NCI-H748 (cell line): ENCODE measurements around the gene ABHD12.
"Not testable (repeated sequence)": the region's sequence is repeated elsewhere in the genome, so short reads cannot be mapped to it uniquely, and the experiment has no call there.

Experiments
- DNase-seq: peaks from one replicate; lab custom pipeline; 2025; ENCODE audit not compliant: unreplicated experiment; lab: John Stamatoyannopoulos, UW

The ABHD12 gene

DNA sequence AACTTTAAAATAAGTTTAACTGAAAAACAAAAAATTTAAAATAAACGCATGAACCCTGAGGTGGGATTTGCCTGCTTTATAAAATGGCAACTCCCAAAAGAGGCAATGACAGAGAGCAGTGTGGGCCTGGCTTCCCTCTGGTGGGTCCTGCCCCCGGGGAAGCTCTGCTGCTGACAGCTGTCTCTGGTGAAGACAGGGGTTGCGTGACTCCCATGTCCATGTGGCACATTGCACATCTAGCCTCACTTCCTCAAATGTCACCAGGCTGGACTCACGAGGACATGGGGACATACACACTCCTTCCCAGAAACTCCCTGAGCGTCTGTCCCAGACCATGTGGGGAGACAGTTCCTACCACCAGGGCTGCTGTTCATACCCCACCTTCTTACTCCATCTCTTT, 66.2 kb downstream of the ABHD12 start:
- no peak for DNase-seq

DNA sequence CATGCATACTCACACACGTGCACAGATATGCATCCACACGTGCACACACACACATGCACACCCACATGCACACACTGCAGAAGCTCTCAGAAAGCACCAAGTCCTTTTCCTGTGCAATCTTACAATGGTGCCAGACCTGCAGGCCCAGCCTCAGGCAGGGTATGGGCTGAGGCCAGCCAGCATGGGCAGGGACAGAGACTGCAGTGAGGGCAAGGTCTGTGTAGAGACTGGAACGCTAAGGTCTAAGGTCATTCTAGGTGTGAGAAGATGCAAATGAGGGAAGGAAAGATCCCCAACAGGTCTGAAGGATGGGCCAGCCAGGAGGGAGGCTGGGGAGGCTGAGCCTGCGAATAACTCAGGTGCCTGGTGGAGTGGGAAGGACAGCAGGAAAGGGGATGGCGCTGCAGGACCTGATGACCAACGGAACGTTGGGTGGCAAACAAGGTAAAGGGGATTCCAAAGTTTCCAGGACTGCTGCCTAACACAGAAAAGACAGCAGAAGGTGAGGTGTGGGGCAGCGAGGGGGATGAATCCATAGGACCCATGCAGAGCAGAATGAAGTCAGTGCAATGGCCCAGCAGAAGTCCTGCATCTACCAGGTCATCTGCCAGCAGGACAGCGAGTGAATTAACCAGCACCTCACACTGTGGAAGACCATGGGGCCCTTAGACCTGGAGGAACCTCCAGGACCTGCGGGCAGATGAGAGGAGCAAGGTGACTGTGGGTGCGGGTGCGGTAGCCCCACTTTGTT, 67.0 kb downstream of the ABHD12 start:
- no peak for DNase-seq

DNA sequence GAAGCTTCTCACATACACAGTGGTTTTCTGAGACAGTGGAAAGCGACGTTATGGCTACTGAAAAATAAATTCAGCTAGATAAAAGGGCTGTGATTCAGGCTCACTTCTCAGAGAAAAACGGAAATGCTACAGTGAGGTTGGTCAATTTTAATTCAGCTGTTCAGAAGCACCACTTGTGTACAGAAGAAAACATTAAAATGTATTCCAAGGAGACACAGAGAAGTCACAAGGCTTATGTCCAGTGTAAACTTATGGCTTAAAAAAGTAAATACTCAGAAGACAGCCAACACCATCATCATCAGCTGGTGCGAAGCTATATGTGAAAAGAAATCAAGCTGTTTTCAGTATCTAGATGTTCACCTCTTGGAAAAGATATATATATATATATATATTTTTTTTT, 68.6 kb downstream of the ABHD12 start:
- DNase-seq = no peak

DNA sequence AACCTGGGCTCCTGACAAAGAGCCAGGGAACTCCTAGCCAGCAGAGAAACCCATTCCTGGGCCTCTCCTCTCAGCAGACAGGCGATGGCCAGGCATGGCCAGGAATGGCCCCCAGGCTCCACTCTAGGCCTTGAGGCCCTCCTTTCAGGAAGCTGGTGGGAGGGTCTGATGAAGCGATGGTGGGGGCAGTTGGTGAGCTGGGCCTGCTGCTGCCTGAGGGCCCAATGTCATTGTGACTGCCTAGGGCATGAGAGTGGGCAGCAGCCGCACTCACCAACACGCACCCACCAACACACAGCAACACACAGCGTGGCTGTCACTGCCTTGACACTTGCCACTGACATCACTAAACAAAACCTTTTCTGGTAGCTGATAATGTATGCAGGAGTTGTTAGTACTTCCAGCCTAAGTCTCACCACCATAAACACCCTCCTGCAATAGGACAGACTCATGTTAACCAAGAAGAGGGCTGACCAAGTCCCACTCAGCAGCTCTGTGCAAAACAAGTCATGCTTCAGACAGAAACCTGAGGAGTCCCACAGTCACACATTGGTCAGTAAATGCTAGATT, 69.3 kb downstream of the ABHD12 start:
- DNase-seq = no peak

DNA sequence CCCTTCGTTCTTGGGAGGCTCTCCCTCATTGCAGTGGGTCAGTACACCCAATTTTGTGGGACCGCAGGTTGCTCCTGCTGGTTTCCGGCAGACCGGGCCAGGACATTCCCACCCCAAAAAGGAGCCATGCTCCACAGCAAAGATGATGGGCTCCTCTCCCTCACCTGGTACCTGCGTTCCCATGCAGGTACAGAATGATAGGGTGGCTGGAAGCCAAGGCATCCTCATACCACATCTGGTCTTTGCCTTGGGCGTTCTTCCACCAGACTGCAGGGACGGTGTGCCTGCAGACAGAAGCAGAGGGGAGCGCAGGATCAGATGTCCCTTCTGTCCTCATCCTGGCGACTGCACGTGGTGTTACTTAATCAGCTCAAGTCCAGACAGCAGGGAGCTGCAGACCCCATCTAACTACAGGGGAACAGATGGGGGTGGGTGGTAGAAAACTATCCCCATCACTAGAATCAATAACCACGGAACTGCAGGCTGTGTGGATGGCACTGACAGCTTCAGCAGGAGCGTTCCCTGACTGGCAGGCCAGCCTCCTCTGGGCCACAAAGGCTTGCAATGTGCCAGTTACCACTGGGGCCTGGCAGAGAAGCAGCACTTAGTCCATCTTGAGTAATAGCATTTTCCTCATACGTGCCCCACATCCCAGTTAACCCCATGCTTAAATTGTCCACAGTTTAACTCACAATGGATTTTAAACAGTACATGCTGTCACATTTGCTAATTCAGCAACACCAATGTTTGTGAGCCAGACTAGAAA, 70.4 kb downstream of the ABHD12 start:
- DNase-seq = no peak

DNA sequence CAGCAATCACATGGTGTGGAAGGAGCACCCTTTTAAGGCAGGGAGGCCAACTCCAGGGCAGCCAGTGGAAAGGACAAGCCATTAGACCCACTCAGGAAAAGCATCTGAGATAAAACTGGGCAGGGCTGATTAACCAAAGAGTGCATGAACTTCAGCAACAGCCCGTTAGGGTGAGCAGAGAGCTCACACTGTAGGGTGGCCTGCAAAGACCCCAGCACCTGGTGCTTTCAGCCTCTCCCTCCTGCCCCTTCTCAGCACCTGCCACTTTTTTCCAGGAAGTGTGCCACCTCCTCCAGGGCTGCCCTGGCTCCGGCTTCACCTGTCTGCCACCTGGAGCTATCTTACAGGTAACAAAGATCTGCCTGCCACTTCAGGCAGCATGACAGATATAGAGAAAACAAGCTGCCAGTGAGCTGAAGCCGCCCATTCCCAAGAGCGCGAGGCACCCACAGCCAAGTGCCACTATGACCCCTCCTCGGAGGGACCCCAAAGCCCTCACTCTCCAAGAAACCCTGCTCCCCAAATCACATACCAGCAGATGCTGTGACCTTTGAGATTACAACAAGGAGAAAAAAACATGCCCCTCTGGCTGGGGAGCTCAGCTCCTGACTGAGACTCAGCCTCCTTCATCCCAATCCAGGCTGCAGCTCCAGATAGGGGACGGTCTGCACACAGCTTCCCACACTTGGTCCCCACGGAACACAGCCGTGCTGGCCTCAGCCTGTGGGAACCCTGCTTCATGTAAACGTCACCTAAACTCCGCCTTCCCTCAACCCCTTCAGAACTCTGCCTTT, 71.2 kb downstream of the ABHD12 start:
- DNase-seq = peak; percentile 35

DNA sequence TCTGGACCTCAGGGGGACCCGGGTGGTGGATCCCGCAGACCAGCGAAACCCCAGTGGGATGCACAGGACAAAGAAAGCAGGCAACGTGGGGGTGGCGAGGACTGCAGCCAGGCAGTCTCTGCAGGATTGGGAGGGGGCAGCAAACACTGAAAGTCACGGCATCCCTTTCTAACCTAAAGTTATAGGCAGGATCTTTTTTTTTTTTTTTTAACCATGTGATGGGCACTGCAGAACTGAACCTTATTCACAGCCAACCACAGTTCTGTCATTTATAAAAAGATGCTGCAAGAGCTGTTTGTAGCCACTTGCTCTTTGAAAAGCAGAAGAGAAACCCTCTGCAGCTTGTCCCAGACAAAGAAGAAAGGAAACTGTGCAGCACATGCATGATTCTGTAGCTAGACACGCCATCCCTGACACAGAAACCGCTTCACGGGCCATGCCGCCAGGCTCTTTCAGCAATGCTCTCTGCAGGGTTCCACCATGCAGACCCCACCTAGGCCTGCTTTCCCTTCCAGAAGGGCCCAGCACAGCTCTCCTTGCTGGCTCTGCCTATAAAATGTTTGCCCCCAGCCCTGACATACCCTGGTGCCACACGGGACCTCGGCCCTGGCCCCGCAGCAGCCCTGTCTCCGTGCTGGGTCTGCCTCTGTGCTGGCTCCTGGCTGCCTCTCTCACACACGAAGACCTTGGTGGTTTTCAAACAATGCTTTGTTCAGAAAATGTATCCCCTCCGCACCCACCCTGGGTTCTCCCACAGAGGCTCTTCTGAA, 72.0 kb downstream of the ABHD12 start:
- DNase-seq = no peak

DNA sequence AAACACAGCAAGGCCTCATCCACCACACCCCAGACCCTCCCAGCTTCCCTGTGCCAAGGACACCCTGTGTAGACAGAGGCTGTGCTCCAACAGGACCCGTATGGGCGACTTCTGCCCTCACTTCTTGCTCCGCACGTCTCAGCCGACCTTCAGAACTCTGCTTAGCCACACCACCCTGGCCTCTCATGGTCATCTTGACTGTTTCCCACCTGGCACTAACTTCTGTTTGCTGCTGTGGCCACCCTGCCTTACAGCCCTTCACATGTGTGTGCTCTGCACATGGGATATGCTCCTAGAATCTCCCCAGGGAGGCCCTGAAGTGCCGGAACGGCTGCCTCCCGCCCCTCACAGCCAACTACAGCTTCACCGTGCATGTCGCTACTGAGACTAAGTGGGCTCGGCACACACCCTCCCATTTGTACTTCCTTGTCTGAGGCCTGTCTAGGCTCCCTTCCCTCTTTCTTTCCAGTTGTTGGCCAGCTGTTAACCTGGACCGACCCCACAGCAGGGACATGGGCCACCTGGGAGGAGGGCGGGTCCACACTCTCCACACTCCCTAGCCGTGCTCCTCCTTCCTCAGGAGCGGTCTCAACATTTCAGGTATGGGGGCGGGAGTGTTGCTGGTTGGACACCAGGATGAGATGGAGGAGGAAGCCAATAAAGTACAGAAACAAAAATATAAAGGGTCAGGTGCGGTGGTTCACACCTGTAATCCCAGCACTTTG, 73.1 kb downstream of the ABHD12 start:
- DNase-seq = no peak

DNA sequence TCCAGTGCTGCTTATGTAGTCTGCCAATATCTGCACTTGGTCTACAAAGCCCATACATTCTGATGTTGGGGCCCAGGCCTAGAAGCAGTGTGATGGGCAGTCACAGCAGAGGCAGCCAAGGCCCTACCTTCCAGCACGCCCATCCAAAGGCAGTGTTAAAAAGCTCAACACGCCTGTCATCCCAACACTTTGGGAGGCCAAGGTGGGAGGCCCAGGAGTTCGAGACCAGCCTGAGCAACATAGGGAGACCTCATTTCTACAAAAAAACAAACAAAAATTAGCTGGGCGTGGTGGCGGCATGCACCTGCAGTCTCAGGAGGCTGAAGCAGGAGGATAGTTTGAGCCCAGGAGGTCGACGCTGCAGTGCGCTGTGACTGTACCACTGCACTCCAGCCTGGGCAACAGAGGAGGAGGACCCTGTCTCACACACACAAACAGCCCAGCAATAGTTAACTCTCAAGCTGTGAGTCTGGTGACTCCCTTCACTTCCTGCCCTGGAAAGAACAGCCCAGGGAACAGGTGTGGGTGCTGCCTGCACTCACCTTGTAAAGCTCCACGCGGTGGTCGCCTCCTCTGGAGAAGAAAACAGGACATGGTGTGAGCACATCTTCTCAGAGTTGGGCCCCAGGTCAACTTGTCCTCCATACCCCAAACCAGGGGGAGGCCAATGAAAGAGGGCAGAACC, 74.0 kb downstream of the ABHD12 start:
- DNase-seq = no peak

DNA sequence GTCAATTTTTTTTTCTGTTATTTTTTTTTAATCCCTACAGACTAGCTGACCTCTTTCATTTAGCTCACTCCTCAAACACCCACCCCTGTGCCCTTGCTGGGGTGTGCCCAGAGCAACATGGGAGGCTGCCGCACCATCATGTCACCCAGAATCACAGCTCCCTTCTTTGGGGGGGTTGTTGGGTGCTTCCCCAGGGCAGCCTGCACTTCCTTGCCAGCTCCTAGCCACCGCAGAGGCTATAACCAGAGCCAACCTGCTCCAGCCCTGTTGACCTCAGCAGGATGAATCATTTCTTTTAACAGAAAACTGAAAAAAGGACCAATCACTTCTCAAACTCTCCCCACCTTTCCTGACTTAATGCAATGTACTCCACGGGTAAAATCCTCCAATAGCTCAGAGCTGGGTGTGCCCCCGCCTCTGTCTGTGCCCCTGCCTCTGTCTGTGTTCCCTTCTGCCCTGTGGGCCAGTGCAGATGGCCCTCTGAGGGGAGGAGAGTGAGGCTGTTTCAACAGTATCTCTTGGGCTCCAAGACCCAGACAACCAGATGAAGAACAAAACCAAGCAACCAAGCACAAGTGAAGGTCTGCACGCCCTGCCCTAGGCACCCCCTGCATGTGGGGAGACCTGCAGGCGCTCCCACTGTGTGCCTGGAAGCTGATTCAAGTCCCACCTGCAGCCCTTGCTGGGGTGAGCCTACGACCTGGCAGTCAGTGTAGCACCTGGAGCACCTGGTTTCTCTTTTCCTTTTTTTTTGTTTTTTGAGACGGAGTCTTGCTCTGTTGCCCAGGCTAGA, 75.0 kb downstream of the ABHD12 start:
- DNase-seq = no peak

DNA sequence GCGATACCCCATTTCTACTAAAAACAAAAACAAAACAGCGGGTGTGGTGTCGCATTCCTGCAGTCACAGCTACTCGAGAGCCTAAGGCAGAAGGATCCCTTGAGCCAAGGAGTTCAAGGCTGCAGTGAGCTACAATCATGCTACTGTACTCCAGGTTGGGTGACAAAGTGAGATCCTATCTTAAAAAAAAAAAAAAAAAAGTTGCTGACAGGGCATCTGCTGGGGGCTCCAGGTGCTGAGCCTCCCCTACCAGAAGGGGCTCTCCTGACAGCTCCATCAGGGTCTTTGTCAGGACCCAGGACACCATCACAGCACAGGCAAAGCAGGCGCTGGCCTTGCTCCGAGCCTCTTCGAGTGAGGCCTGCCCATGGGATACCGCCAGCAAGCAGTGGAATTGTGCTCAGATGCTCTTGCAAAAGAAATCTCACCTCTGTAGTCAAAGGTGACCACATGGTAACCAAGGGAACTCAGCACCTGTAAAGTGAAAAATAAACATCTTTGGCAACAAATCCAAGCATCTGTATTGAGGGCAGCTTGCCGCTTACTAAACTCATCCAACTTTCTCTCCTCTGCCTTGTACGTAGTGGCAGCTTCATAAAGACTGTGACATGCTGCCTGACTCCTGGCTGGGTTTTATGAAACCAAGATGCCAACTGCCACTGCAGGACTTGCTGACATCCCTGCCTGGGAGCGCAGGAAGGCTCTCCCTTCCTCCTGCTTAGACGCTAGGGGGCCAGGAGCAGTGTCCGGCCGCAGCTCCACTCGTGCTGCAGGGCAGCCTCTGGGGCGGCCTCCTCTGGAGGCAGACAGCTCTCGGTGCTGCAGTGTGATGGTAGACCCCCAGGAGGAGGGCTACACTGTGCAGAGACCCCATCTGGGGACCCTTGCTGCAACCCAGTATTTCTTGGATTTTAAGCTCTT, 75.9 kb downstream of the ABHD12 start:
- DNase-seq = no peak

DNA sequence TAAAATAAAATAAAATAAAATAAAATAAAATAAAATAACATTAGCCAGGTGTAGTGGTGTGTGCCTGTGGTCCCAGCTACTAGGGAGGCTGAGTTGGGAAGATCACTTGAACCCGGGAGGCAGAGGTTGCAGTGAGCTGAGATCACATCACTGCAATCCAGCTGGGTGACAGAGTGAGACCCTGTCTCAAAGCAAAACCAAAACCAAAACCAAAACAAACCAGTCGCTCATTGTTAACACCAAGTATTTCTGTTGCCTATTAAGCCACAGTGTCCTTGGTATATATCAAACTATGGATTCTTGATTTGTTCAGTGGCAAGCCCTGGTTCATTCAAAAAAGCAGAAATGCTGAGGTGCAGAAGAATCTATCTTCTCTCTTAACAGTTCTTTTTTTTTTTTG, 77.0 kb downstream of the ABHD12 start:
- no peak for DNase-seq

DNA sequence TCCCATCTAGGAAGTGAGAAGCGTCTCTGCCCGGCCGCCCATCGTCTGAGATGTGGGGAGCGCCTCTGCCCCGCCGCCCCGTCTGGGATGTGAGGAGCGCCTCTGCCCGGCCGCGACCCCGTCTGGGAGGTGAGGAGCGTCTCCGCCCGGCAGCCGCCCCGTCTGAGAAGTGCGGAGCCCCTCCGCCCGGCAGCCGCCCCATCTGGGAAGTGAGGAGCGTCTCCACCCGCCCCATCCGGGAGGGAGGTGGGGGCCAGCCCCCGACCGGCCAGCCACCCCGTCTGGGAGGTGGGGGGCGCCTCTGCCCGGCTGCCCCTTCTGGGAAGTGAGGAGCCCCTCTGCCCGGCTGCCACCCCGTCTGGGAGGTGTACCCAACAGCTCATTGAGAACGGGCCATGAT, 77.9 kb downstream of the ABHD12 start:
- DNase-seq = not testable (repeated sequence)

DNA sequence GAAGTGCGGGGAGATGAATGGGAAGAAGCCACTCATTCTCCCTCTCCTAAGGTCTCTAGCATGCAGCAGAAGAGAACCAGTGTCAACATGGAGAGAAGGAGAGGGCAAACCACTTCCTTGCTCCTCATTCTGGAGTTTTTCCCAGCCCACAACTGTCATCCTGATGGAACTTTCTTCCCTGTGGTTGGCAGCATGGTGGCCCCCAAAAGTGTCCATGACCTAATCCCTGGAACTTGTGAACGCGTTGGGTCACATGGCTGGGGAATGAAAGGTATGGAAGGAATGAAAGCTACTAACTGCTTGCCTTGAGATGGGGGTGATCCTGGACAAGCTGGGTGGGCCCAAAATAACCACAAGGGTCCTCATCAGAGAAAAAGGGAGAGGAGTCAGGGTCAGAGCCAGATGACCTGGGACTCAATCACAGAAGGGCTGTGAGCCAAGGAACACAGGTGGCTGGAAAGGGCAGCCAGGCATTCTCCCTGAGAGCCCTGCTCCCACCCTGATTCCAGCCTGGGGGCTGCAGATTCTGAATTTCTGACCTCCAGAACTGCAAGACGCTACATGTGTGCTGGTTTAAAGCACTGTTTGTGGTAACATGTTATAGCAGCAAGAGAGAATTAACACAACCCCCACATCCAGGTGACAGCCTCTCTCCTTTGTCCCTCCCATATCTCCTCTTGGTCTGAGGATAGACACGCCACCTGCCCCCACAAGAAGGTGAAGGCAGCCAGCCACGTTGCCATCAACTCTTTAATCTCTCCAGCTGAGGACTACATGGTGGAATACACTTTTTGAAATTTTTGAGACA, 79.5 kb downstream of the ABHD12 start:
- no peak for DNase-seq

DNA sequence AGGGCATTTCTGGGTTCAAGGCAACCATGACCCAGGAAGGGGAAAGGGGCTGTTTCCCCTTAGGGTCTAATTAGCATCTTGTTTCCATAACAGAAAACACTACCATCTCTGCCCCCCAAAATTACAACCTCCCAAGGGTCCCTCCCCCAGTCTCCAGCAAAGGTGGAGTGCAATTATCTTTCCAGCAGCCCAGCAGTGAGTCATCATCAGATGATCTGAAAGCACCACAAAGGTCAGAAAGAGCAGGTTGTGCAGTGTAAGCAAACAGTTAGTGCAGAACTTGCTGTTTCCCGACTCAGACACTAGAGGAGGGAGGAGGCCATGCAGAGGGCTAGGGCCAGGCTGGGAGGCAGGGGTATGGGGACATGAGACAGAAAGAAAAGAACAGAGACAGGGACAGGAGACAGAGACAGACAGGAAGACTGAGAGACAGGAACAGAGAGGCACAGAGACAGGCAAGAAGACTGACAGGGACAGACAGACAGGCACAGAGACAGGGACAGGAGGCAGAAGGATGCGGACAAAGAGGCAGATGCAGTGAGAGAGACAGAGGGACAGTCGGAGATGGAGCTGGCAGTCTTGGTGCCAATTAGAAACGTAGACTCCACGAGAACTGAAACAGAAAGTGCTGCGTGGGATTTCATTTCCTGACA, 80.2 kb downstream of the ABHD12 start:
- peak; percentile 47 for DNase-seq
